ENCODE measurements around the gene NETO2.
"Not testable (repeated sequence)": the region's sequence is repeated elsewhere in the genome, so short reads cannot be mapped to it uniquely, and the experiment has no call there.

The NETO2 gene

DNA sequence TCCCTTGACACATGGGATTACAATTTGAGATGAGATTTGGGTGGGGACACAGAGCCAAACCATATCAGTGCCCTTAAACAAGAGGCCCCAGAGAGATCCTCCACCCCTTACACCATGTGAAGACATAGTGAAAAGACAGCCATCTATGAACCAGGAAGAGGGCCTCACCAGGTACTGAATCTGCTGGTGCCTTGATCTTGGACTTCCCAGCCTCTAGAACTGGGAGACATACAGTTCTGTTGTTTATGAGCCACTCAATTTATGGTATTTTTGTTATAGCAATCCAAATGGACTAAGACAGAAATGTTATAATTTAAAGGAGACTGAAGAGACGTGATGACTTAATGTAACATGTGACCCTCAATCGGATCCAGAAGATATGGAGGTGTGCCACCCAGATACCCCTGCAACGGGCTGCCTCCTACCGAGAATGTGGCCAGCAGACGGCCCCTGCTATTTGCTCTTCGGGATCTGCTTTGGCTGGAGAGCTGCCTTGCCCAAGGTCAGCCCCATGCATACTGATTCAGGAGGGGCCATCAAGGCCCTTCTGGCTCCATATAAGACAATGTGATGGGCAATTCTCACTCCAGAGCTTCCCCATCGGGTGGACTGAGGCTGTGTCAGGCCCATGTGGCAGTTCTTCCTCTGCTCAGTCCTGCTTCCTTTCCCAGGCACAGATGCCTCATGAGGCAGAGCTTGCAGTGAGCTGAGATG is 80.6 kb downstream of the NETO2 start:
- Mint-ChIP-seq H3K27ac (no peak overlapping the region), H3K27me3 (ENCODE audit: low read depth) (no peaks in the 10 kb centered on the region), H3K4me1 (ENCODE audit: low read depth) (no peaks in the 10 kb centered on the region), H3K4me3 (no peak overlapping the region), H3K9me3 (peaks cover 16% of the 10 kb centered on the region), H3K36me3 (ENCODE audit: low read depth) (no peaks in the 10 kb centered on the region)

DNA sequence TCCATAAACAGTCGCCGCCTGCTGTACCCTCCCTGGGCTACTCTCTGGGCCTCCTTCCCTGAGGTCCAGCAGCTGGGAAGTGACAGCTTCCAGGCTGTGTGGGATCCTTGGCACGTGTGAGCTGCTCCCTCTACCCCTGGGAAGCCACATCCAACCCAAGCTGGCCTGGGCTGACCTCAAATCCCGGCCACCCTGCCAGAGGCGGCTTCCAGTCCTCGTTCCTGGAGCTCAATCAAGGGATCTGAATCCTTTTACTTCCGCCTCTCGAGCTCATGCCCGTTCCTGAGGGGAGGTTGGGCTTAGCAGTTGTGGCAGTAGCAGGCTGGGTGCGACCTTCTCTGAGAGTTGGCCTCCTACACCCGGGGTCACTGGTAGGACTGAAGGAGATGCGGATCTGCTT is 82.5 kb downstream of the NETO2 start:
- Mint-ChIP-seq H3K27ac (no peak overlapping the region), H3K36me3 (ENCODE audit: low read depth) (no peaks in the 10 kb centered on the region), H3K9me3 (peaks cover 16% of the 10 kb centered on the region), H3K4me1 (ENCODE audit: low read depth) (no peaks in the 10 kb centered on the region), H3K4me3 (no peak overlapping the region), H3K27me3 (ENCODE audit: low read depth) (no peaks in the 10 kb centered on the region)

DNA sequence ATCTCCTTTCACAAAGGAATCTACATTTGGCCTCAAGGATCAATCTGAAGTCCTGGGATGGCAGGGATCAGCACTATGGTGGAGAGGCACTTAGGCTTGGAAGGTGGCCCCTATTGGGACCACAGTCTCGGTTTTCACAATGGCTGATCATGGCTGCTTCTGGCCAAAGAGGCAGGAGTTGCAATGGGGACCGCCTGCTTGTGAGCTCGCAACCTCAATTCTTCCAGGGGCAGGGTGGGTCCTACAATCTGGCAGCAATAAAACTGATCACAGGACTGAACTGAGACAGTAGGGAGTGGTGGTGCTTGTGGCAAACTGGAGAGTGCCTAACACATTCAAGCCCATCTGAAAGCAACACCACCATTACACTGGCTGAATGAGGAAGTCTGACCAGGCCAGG is 83.1 kb downstream of the NETO2 start:
- Mint-ChIP-seq H3K4me3 (no peak overlapping the region), H3K9me3 (peaks cover 16% of the 10 kb centered on the region), H3K27me3 (ENCODE audit: low read depth) (no peaks in the 10 kb centered on the region), H3K4me1 (ENCODE audit: low read depth) (no peaks in the 10 kb centered on the region), H3K27ac (no peak overlapping the region), H3K36me3 (ENCODE audit: low read depth) (no peaks in the 10 kb centered on the region)

DNA sequence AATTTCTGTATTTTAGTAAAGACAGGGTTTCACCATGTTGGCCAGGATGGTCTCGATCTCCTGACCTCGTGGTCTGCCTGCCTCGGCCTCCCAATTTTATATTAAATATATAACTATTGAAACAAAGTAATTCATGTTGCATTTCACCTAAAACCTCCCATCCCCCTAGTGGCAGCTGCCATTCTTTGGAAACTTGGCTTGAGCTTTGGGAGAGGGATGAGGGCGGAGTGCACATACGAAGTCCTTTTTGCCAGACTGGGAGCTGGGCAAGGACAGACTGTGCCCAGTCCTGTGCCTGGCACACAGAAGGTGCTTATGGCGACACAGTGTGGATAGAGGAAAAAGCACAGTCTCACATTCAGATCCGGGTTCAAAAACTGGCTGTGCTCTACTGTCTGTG is 83.8 kb downstream of the NETO2 start:
- Mint-ChIP-seq H3K36me3 (ENCODE audit: low read depth) (no peaks in the 10 kb centered on the region), H3K27ac (no peak overlapping the region), H3K27me3 (ENCODE audit: low read depth) (no peaks in the 10 kb centered on the region), H3K9me3 (peaks cover 16% of the 10 kb centered on the region), H3K4me1 (ENCODE audit: low read depth) (no peaks in the 10 kb centered on the region), H3K4me3 (no peak overlapping the region)

DNA sequence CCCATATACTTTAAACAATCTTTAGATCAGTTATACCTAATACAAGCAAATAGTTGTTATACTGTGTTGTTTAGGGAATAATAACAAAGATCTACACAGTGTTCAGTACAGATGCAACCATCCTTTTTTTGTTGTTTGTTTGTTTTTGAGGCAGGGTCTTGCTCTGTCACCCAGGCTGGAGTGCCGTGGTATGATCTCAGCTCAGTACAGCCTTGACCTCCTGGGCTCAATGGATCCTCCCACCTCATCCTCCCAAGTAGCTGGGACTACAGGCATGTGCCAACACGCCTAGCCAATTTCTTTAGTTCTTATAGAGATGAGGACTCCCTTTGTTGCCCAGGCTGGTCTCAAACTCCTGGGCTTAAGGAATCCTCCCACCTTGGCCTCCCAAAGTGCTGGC is 84.6 kb downstream of the NETO2 start:
- H3K27ac Mint-ChIP-seq; H3K27me3 Mint-ChIP-seq (ENCODE audit: low read depth); H3K4me1 Mint-ChIP-seq (ENCODE audit: low read depth); H3K4me3 Mint-ChIP-seq; H3K36me3 Mint-ChIP-seq (ENCODE audit: low read depth): not testable (repeated sequence)
- H3K9me3 Mint-ChIP-seq: peaks cover 16% of the 10 kb centered on the region

DNA sequence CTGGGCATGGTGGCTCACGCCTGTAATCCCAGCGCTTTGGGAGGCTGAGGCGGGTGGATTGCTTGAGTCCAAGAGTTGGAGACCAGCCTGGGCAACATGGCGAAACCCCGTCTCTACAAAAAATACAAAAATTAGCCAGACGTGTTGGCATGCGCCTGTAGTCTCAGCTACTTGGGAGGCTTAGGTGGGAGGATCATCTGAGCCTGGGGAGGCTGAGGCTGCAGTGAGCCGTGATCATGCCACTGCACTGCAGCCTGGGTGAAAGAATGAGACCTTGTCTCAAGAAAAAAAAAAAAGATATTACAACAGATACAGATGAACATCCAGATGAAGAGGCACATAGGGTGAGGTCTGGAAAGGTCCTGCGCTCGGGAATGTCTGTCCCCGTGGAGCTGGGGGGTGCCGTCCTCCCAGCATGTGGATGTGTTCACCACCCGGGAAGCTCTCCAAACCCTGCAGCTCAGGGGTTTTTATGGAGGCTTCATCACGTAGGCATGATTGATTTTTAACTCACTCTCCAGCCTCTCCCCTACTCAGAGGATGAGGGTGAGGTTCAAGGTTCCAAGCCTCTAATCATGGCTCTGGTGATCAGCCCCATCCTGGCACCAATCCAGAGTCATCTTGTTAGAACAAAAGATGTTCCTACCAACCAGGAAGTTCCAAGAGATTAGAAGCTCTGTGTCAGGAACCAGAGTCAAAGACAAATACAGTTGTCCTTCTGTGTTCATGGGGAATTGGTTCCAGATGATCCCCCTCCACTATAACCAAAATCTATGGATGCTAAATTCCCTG is 85.3 kb downstream of the NETO2 start:
- no peak overlapping the region for H3K4me3 Mint-ChIP-seq
- H3K4me1 Mint-ChIP-seq (ENCODE audit: low read depth): no peaks in the 10 kb centered on the region
- peaks cover 16% of the 10 kb centered on the region for H3K9me3 Mint-ChIP-seq
- H3K27me3 Mint-ChIP-seq (ENCODE audit: low read depth): no peaks in the 10 kb centered on the region
- no peak overlapping the region for H3K27ac Mint-ChIP-seq
- H3K36me3 Mint-ChIP-seq (ENCODE audit: low read depth): no peaks in the 10 kb centered on the region

DNA sequence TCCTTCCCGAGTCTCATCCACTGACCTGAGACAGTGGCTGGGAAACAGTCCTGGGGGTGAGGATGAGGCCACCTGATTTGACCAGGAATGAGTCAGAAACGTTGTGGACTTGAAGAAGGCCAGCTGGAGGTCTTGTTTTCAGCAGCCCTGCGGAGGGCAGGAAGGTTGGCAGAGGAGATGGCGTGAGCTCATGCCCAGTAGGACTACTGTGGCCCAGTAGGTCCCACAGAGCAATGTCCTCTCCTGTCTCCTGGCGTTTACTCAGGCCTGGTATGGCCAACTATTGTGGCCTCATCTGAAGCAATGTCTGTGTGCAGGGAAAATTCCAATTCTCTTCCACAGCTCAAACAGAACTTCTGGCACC is 86.1 kb downstream of the NETO2 start:
- no peaks in the 10 kb centered on the region for H3K36me3 Mint-ChIP-seq (ENCODE audit: low read depth)
- H3K27me3 Mint-ChIP-seq (ENCODE audit: low read depth): no peaks in the 10 kb centered on the region
- H3K9me3 Mint-ChIP-seq: peaks cover 11% of the 10 kb centered on the region
- no peak overlapping the region for H3K27ac Mint-ChIP-seq
- no peaks in the 10 kb centered on the region for H3K4me1 Mint-ChIP-seq (ENCODE audit: low read depth)
- no peak overlapping the region for H3K4me3 Mint-ChIP-seq

DNA sequence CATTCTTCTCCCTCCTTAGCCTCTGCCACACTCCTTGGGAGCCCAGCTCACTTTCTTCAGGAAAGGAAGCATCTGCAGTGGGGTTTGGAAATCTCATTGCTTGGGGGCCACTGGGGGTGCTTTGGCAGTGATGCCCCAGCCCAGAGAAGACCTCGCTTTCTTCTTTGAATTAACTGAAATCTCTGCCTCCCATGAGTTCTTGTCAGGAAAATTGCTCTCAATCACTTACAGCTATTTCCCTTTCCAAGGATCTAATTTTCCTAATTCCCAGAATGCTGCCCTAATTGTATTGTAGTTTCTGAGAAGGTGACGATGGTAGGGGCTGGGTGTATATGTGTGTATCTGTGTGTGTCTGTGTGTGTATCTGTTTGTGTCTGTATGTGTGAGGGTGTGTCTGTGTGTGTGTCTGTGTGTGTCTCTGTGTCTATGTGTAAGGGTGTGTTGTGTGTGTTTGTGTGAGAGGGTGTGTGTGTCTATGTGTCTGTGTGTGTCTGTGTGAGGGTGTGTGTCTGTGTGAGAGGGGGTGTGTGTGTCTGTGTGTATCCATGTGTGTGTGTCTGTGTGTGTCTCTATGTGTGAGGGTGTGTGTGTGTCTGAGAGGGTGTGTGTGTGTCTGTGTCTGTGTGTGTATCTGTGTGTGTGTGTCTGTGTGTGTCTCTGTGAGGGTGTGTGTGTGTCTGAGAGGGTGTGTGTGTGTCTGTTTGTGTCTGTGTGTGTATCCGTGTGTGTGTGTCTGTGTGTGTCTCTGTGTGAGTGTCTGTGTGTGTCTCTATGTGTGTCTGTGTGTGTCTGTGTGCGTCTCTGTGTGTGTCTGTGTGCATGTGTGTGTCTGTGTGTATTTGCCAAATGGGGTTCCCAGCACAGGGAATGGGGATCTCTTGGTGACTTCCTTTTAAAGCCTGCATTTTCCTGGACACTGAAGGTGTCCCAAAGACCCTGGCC is 86.8 kb downstream of the NETO2 start:
- H3K27ac Mint-ChIP-seq: no peak overlapping the region
- H3K4me1 Mint-ChIP-seq (ENCODE audit: low read depth): no peaks in the 10 kb centered on the region
- H3K36me3 Mint-ChIP-seq (ENCODE audit: low read depth): no peaks in the 10 kb centered on the region
- H3K27me3 Mint-ChIP-seq (ENCODE audit: low read depth): no peaks in the 10 kb centered on the region
- H3K4me3 Mint-ChIP-seq: no peak overlapping the region
- H3K9me3 Mint-ChIP-seq: peaks cover 5% of the 10 kb centered on the region

DNA sequence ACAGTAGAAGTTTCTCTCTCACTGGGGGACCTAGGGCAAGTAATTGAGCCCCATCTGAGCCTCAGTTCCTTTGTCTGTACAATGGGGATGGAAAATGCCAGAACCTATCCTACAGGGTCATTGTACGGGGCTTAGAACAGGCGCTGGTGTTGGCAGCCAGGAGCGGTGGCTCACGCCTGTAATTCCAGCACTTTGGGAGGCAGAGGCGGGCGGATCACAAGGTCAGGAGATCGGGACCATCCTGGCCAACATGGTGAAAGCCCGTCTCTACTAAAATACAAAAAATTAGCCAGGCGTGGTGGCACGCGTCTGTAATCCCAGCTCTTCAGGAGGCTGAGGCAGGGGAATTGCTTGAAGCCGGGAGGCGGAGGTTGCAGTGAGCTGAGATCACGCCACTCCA is 87.7 kb downstream of the NETO2 start:
- H3K27me3 Mint-ChIP-seq (ENCODE audit: low read depth); H3K4me3 Mint-ChIP-seq; H3K36me3 Mint-ChIP-seq (ENCODE audit: low read depth); H3K4me1 Mint-ChIP-seq (ENCODE audit: low read depth); H3K9me3 Mint-ChIP-seq; H3K27ac Mint-ChIP-seq: not testable (repeated sequence)

DNA sequence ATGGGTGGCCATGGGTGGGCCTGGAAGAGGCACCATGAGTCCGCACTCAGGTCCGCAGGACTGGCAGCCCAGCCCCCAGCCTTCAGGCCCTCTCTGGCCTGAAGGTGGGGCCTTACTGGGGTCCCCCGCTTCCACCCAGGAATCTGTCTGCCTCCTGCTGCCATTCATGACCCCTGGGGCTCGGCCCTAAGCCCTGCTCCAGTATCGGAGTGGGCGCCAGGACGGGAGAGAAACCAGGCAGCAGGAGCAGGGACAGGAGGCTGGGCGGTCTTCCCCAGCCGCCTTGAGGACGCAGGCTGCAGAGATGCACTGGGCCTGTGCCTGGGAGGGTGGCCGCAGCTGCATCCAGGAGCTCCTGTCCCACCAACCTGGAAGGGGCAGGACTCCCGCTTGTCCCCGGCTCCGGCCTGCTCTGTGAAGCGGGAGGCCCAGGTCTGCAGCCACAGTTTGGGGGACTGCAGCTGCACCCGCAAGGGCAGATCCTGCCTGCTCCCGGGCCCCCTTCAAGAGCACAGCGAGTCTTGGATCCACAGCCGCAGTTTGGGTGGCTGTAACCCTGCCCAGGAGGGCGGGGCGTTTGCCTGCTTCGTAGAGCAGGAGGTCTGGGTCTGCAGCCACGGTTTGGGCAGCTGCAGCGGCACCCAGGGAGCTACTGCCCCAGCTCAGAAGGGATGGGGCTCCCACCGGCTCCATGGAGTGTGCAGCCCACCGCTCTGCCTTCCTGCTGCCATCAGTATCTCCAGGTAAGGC is 88.4 kb downstream of the NETO2 start:
- Mint-ChIP-seq H3K27ac (no peak overlapping the region), H3K36me3 (ENCODE audit: low read depth) (no peaks in the 10 kb centered on the region), H3K4me1 (ENCODE audit: low read depth) (no peaks in the 10 kb centered on the region), H3K9me3 (no peaks in the 10 kb centered on the region), H3K4me3 (no peak overlapping the region), H3K27me3 (ENCODE audit: low read depth) (no peaks in the 10 kb centered on the region)

DNA sequence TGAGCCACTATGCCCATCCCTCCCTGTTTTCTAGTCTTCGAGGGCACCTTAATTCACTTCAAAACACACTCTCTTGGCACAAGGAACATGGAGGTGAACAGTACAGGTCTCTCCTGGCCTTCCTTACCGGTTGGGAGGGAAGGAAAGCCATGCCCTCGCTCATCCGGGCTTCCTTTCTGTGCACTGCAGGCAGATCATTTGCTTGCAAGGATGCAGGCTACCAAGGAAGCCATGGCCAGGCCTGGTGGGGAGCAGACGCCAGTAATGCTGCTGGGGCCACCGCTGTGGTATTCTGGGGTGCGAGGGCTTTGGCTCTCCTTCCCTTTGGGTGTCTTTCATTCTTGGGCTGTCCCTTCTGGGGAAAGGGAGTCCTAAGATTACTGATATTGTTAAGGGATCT is 89.4 kb downstream of the NETO2 start:
- H3K4me3 Mint-ChIP-seq: no peak overlapping the region
- H3K9me3 Mint-ChIP-seq: no peaks in the 10 kb centered on the region
- no peaks in the 10 kb centered on the region for H3K36me3 Mint-ChIP-seq (ENCODE audit: low read depth)
- no peaks in the 10 kb centered on the region for H3K4me1 Mint-ChIP-seq (ENCODE audit: low read depth)
- H3K27me3 Mint-ChIP-seq (ENCODE audit: low read depth): no peaks in the 10 kb centered on the region
- H3K27ac Mint-ChIP-seq: no peak overlapping the region

DNA sequence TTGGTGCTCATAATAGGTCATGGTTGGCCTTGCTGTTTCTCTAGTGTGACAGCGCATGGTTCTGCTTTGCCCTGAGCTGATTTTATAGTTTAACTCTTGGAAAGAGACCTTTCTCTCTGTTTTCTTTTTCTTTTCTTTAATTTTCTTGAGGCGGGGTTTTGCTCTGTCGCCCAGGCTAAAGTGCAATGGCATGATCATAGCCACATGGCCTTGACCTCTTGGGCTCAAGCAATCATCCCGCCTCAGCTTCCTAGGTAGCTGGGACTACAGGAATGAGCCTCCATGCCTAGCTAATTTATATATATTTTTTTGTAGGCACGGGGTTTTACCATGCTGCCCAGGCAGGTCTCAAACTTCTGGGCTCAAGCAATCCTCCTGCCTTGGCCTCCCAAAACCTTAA is 89.8 kb downstream of the NETO2 start:
- H3K4me1 Mint-ChIP-seq (ENCODE audit: low read depth): no peaks in the 10 kb centered on the region
- H3K4me3 Mint-ChIP-seq: no peak overlapping the region
- H3K36me3 Mint-ChIP-seq (ENCODE audit: low read depth): no peaks in the 10 kb centered on the region
- no peak overlapping the region for H3K27ac Mint-ChIP-seq
- H3K9me3 Mint-ChIP-seq: no peaks in the 10 kb centered on the region
- no peaks in the 10 kb centered on the region for H3K27me3 Mint-ChIP-seq (ENCODE audit: low read depth)

DNA sequence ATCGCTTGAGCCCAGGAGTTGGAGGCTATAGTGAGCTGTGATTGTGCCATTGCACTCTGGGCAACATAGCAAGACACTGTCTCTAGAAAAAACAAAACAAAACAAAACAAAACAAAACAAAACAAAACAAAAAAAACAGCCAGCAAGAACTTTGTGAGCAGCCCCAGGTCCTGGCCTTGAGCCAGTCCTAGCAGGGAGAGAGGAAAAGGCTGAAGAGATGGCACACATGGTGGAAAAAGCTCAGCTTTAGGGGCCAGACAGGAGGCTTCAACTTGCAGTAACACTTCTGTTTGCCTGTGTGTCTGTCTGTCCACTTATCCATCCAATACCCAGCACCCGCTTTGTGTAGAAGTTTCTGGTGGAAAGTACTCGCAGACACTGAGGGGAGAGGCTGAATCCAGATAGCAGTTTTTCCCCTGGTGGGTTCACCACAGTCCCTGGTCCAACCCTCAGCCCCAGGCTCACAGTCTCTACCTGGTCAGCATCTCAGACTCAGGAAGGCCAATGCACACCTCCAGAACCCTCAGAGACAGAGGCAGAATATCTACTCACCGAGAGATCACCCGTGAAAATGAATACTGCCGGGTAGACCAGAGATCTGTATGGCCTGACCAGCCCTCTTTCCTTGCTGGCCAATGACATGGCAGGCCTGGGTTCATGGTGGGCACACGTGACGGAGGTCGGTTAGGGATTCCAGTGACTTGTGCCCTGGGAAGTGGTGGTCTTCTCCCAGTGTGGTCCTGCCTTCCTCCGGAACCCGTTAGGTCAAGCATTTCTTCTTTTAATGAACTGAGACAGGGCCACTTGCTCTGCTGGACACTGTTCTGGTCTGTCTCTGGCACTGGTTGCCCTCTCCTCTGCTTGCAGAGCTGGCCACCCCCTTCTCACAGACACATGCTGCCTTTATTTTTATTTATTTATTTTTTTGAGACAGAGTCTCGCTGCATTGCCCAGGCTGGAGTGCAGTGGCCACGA is 90.8 kb downstream of the NETO2 start:
- H3K27ac Mint-ChIP-seq: no peak overlapping the region
- no peaks in the 10 kb centered on the region for H3K27me3 Mint-ChIP-seq (ENCODE audit: low read depth)
- no peak overlapping the region for H3K4me3 Mint-ChIP-seq
- no peaks in the 10 kb centered on the region for H3K4me1 Mint-ChIP-seq (ENCODE audit: low read depth)
- no peaks in the 10 kb centered on the region for H3K9me3 Mint-ChIP-seq
- H3K36me3 Mint-ChIP-seq (ENCODE audit: low read depth): no peaks in the 10 kb centered on the region

Measured in T-helper 1 cell treated with Interleukin-12 subunit alpha and Interleukin-12 subunit beta and Interleukin-4 antibody, amounts not matched to agents 30 μg/mL and 1 μg/mL, for 36 hours (primary cell).